OCI-LY7 (cell line): Measurements from ENCODE around the gene ANAPC1.

Experiments used
- EZH2phosphoT487 ChIP-seq: fragments of 200-600 bp; sonication (generic); IDR thresholded peaks from 2 replicates; pipeline ENCODE4 v1.6.1; 2018; ENCODE audit warnings: low read depth, borderline replicate concordance, mild to moderate bottlenecking, mixed run types, antibody characterized with exemption, low read length, moderate library complexity, mixed read lengths
- TF ChIP-seq, protein P1 (sequence below): fragments of 200-600 bp; sonication (generic); conservative IDR thresholded peaks from 2 replicates; pipeline ENCODE4 v1.5.1; 2014; ENCODE audit warnings: mild to moderate bottlenecking, antibody characterized with exemption, low read length, moderate library complexity, mixed read lengths

DNA sequence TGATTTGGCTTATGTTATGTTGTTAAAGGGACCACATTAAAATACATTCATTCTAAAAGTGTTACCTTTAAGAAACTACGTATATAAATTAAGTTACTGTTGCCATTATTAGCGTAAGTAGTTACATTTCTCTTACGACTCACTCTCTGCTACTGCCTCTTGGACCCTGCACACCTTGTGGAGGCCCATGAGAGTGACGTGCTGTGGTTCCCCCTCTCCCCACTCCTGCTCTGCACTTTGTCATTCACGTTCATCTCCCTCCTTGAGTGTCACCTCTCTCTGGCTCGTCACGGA is 13.6 kb upstream of the ANAPC1 start:
- TF ChIP-seq, protein P1, sequence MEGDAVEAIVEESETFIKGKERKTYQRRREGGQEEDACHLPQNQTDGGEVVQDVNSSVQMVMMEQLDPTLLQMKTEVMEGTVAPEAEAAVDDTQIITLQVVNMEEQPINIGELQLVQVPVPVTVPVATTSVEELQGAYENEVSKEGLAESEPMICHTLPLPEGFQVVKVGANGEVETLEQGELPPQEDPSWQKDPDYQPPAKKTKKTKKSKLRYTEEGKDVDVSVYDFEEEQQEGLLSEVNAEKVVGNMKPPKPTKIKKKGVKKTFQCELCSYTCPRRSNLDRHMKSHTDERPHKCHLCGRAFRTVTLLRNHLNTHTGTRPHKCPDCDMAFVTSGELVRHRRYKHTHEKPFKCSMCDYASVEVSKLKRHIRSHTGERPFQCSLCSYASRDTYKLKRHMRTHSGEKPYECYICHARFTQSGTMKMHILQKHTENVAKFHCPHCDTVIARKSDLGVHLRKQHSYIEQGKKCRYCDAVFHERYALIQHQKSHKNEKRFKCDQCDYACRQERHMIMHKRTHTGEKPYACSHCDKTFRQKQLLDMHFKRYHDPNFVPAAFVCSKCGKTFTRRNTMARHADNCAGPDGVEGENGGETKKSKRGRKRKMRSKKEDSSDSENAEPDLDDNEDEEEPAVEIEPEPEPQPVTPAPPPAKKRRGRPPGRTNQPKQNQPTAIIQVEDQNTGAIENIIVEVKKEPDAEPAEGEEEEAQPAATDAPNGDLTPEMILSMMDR: no peak
- no peak for TF ChIP-seq EZH2phosphoT487
